GM19452 (cell line): Measurements from ENCODE around the gene MYL10.

Experiments used
- ATAC-seq: cut with Tn5 transposase; IDR thresholded peaks from one replicate; pipeline ENCODE4 v1.9.1; 2021; ENCODE audit not compliant: unreplicated experiment

Gene MYL10

DNA sequence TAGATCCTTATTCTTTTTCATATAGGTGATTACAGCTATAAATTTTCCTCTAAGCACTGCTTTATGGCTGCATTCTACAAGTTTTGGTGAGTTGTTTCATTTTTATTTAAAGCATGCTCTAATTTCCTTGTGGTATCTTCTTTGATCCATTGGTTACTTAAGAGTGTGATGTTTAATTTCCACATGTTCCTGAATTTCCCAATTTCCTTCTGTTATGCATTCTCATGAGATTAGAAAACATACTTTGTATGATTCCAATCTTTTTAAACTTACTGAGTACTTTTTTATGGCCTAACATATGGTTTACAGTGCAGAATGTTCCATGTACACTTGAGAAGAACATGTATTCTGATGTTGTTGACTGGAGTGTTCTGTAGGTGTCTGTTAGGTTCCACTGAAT, 53.4 kb downstream of the MYL10 start:
- no peak for ATAC-seq

- ATAC-seq: no peak
Observed at GRCh38 chr7:101575168-101575567, 53.9 kb downstream of the MYL10 start.

DNA sequence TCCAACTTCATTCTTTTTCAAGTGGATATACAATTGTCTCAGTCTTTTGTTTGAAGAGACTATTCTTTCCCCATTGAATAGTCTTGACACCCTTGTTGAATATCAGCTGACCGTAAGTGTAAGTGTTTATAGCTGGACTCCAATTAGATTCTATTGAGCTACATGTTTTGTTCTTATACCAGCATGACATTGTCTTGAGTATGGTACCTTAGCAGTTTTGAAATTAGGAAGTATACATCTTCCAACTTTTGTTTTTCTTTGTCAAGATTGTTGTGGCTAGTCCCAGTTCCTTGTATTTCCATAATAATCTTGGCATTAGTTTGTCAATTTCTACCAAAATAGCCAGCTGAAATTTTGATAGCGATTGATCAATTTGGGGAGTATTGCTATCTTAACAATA, 56.9 kb downstream of the MYL10 start:
- ATAC-seq: no peak

GRCh38 chr7:101567230-101567629, 61.9 kb downstream of the MYL10 start:
- no peak for ATAC-seq

- no peak for ATAC-seq
Observed at GRCh38 chr7:101565601-101566209, 63.4 kb downstream of the MYL10 start.

DNA sequence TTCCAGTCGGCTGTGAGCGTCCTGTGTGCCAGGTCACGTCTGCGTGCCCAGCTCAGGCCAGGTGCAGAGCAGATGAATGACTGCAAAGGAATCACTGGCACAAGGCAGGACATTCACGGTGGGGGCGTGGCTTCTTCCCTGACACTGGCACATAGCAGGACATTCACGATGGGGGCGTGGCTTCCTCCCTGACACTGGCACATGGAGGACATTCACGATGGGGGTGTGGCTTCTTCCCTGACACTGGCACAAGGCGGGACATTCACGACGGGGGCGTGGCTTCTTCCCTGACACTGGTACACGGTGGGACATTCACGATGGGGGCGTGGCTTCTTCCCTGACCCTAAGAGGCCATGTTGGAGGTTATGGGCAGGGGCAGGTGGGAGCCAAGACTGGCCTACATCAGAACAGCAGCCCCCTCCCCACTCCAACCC, 64.3 kb downstream of the MYL10 start:
- no peak for ATAC-seq

- no peak for ATAC-seq
Observed at GRCh38 chr7:101563943-101564777, 64.9 kb downstream of the MYL10 start.
